HepG2 (cell line): ENCODE measurements around the gene JPH4. TPM values are rescaled to one million over a fixed set of nuclear protein-coding genes. Genes with fewer than 3 reads are reported as not detected.

Source experiments
- BCLAF1 ChIP-seq: fragments of 450-650 bp; IDR thresholded peaks from 2 replicates; pipeline ENCODE4 v1.6.1; 2017; ENCODE audit warnings: mild to moderate bottlenecking
- CTCF ChIP-seq: sonication (generic); formaldehyde crosslinking; IDR thresholded peaks from 2 replicates; pipeline ENCODE4 v1.5.0; 2020; ENCODE audit warnings: mild to moderate bottlenecking, missing genetic modification reagents, moderate library complexity
- FOXK1 ChIP-seq: sonication (generic); formaldehyde crosslinking; IDR thresholded peaks from 2 replicates; pipeline ENCODE4 v1.4.0; 2020; ENCODE audit warnings: low read depth, missing genetic modification reagents, borderline replicate concordance
- GRHL1 ChIP-seq: sonication (generic); formaldehyde crosslinking; conservative IDR thresholded peaks from 2 replicates; pipeline ENCODE4 v1.8.0; 2022; ENCODE audit warnings: missing genetic modification reagents
- NAIF1 ChIP-seq: sonication (generic); formaldehyde crosslinking; IDR thresholded peaks from 2 replicates; pipeline ENCODE4 v1.5.0; 2020; ENCODE audit warnings: mild to moderate bottlenecking, missing genetic modification reagents, borderline replicate concordance
- NCOA1 ChIP-seq: sonication (generic); formaldehyde crosslinking; IDR thresholded peaks from 2 replicates; pipeline ENCODE4 v1.9.0; 2021; ENCODE audit warnings: missing genetic modification reagents
- SNAI1 ChIP-seq: sonication (generic); formaldehyde crosslinking; IDR thresholded peaks from 2 replicates; pipeline ENCODE4 v1.5.0; 2020; ENCODE audit warnings: mild to moderate bottlenecking, missing genetic modification reagents, borderline replicate concordance
- STAT5B ChIP-seq: sonication (generic); formaldehyde crosslinking; IDR thresholded peaks from 2 replicates; pipeline ENCODE4 v1.4.0; 2020; ENCODE audit warnings: missing genetic modification reagents
- ZBTB40 ChIP-seq, 2 experiments: fragments of 450-650 bp in 1 of 2; sonication (generic) in 1 of 2; formaldehyde crosslinking in 1 of 2; IDR thresholded peaks; 2 replicates each; pipeline versions ENCODE4 v1.6.1 to v1.8.0; 2016 to 2022; ENCODE audit warnings: antibody characterized with exemption in 1 of 2, mild to moderate bottlenecking in 1 of 2, missing genetic modification reagents in 1 of 2
- ZNF761 ChIP-seq: sonication (generic); formaldehyde crosslinking; conservative IDR thresholded peaks from 2 replicates; pipeline ENCODE4 v1.4.0; 2020; ENCODE audit warnings: mild to moderate bottlenecking, missing genetic modification reagents
- ZNF800 ChIP-seq: sonication (generic); formaldehyde crosslinking; IDR thresholded peaks from 2 replicates; pipeline ENCODE4 v1.4.0; 2020; ENCODE audit warnings: missing genetic modification reagents
- polyA plus RNA-seq, 8 experiments: library from polyadenylated mRNA; depleted of rRNA in 3 of 8; stranded (reverse) in 7 of 8; unstranded in 1 of 8; fragments of >200 nt; fragmentation: Illumina TruSeq in 4 of 8; extraction: Trizol in 4 of 8; gene quantifications; 2 replicates each; pipeline versions ENCODE4 v1.2.1 to v1.2.3, GENCODE V29; 2011 to 2016; ENCODE audit warnings: low read depth in 4 of 8, missing spikeins in 1 of 8, mixed read lengths in 1 of 8; ENCODE audit not compliant: insufficient read depth in 1 of 8
- total RNA-seq, 5 experiments: library from RNA; depleted of rRNA; stranded (reverse); fragments of >200 nt; fragmentation: Illumina TruSeq; extraction: Trizol; gene quantifications; 2 replicates each; pipeline ENCODE4 v1.2.3, GENCODE V29; 2016; ENCODE audit warnings: low read depth in 1 of 5

The JPH4 gene
- total and polyA plus RNA-seq, 2 of the 13 experiments (the other 11 are each of a cell fraction or from before 2014, with no cell fraction given), result 0.08 to 0.22 TPM

DNA sequence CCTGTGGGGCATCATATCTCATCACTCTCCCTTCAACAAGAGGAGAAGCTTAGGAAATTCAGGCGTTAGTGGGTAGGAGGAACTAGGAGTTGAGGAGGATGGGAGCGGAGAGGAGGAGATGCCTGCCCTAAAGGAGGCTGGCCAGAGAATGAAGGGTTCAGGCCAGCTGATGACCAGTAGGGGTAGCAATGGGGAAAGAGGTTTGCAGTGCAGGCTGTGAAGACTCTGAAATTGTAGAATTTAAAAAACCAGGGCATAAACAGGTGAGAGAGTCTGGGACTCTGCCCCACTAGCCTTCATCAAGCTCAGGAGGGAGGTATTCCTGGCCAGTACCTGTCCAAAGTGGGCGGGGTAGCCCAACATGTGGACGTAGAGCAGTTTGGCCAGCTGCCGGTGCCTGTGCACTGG lies 11.8 kb downstream of the JPH4 start (continued):
- TF ChIP-seq ZBTB40 (IDR thresholded peaks at IDR 0.05) (no peak), ZBTB40 (CRISPR knock-in tag; IDR thresholded peaks at IDR 0.05) (no peak), ZNF761 (no peak), NCOA1 (CRISPR knock-in tag) (0 out of 2 replicates have a peak, but pooled peaks have one; percentile 20), BCLAF1 (no peak), FOXK1 (no peak), CTCF (CRISPR knock-in tag) (0 out of 2 replicates have a peak, but pooled peaks have one; percentile 11), NAIF1 (CRISPR knock-in tag) (no peak), SNAI1 (CRISPR knock-in tag) (peak; percentile 18; the same call in 1 of the 2 replicates), STAT5B (CRISPR knock-in tag) (0 out of 2 replicates have a peak, but pooled peaks have one; percentile 28), GRHL1 (CRISPR knock-in tag) (no peak), ZNF800 (no peak)
